NT2/D1 (cell line): ENCODE results near the gene LIG1.

Experiments used
- DNase-seq: peaks from one replicate; pipeline ENCODE4 v3.0.0-alpha.2; 2011; ENCODE audit warnings: low read depth, low spot score
- H3K27me3 ChIP-seq: 2 replicates; pipeline ENCODE4 v1.6.0; 2011; ENCODE audit warnings: mild to moderate bottlenecking; ENCODE audit not compliant: insufficient read length, insufficient read depth
- H3K36me3 ChIP-seq: 2 replicates; pipeline ENCODE4 v1.6.1; 2011; ENCODE audit warnings: mild to moderate bottlenecking, low read length, mixed read lengths; ENCODE audit not compliant: insufficient read depth, insufficient read length
- H3K4me1 ChIP-seq: 2 replicates; pipeline ENCODE4 v1.5.1; 2011; ENCODE audit not compliant: insufficient read depth, insufficient read length
- H3K4me3 ChIP-seq: 2 replicates; pipeline ENCODE4 v1.5.1; 2011; ENCODE audit warnings: low read depth; ENCODE audit not compliant: insufficient read length
- H3K9ac ChIP-seq: 2 replicates; pipeline ENCODE4 v1.6.0; 2011; ENCODE audit warnings: low read depth; ENCODE audit not compliant: insufficient read length
- H3K9me3 ChIP-seq: 2 replicates; pipeline ENCODE4 v1.5.1; 2011; ENCODE audit warnings: mild to moderate bottlenecking, low read length; ENCODE audit not compliant: insufficient read depth
- SUZ12 ChIP-seq: IDR thresholded peaks from 2 replicates; pipeline ENCODE4 v1.6.1; 2011; ENCODE audit not compliant: insufficient read length, insufficient read depth; ENCODE audit errors: extremely low read depth
- YY1 ChIP-seq: IDR thresholded peaks from 2 replicates; pipeline ENCODE4 v1.6.1; 2011; ENCODE audit not compliant: insufficient read length, insufficient read depth
- ZNF274 ChIP-seq: IDR thresholded peaks from 2 replicates; pipeline ENCODE4 v1.6.1; 2011; ENCODE audit warnings: mild to moderate bottlenecking, low read depth, low read length

LIG1 gene

GRCh38 chr19:48120505-48120904 lies 49.6 kb downstream of the LIG1 start:
- Histone ChIP-seq H3K27me3 (no peaks in the 10 kb centered on the region), H3K4me3 (no peak overlapping the region), H3K36me3 (peaks cover 71% of the 10 kb centered on the region), H3K9ac (no peak overlapping the region), H3K4me1 (peaks cover 13% of the 10 kb centered on the region), H3K9me3 (no peaks in the 10 kb centered on the region)
- TF ChIP-seq ZNF274 (no peak), SUZ12 (no peak), YY1 (no peak)
- DNase-seq = no peak

GRCh38 chr19:48118131-48118517 lies 52.0 kb downstream of the LIG1 start:
- DNase-seq = no peak
- Histone ChIP-seq H3K27me3 (no peaks in the 10 kb centered on the region), H3K4me3 (no peak overlapping the region), H3K4me1 (peaks cover 12% of the 10 kb centered on the region), H3K9me3 (no peaks in the 10 kb centered on the region), H3K36me3 (peaks cover 74% of the 10 kb centered on the region), H3K9ac (no peak overlapping the region)
- TF ChIP-seq ZNF274 = no peak
- no peak for TF ChIP-seq YY1
- TF ChIP-seq SUZ12 = no peak

- Histone ChIP-seq H3K9me3 (no peaks in the 10 kb centered on the region), H3K27me3 (no peaks in the 10 kb centered on the region), H3K36me3 (peaks cover 69% of the 10 kb centered on the region), H3K9ac (no peak overlapping the region), H3K4me1 (peaks cover 7% of the 10 kb centered on the region), H3K4me3 (no peak overlapping the region)
- TF ChIP-seq ZNF274 = no peak
- TF ChIP-seq SUZ12 = no peak
- no peak for TF ChIP-seq YY1
- DNase-seq = no peak
Observed at GRCh38 chr19:48117515-48118130, 52.5 kb downstream of the LIG1 start.

- DNase-seq = no peak
- Histone ChIP-seq H3K36me3 (peaks cover 34% of the 10 kb centered on the region), H3K27me3 (no peaks in the 10 kb centered on the region), H3K9me3 (no peaks in the 10 kb centered on the region), H3K4me3 (no peak overlapping the region), H3K9ac (no peak overlapping the region), H3K4me1 (no peaks in the 10 kb centered on the region)
- TF ChIP-seq YY1 (no peak), SUZ12 (no peak), ZNF274 (no peak)
Observed at GRCh38 chr19:48113190-48113917, 56.8 kb downstream of the LIG1 start.

GRCh38 chr19:48111280-48111679 lies 58.9 kb downstream of the LIG1 start:
- Histone ChIP-seq H3K9me3 (no peaks in the 10 kb centered on the region), H3K36me3 (peaks cover 17% of the 10 kb centered on the region), H3K9ac (no peak overlapping the region), H3K4me3 (no peak overlapping the region), H3K27me3 (no peaks in the 10 kb centered on the region), H3K4me1 (no peaks in the 10 kb centered on the region)
- DNase-seq = no peak
- TF ChIP-seq SUZ12 = no peak
- no peak for TF ChIP-seq ZNF274
- no peak for TF ChIP-seq YY1

- Histone ChIP-seq H3K4me1 (no peaks in the 10 kb centered on the region), H3K9ac (peak within 1 kb of the TSS; percentile 74), H3K9me3 (no peaks in the 10 kb centered on the region), H3K4me3 (peak within 1 kb of the TSS; percentile 21), H3K36me3 (peaks cover 13% of the 10 kb centered on the region), H3K27me3 (no peaks in the 10 kb centered on the region)
- no peak for TF ChIP-seq SUZ12
- no peak for TF ChIP-seq YY1
- TF ChIP-seq ZNF274 = no peak
- peak; percentile 77 for DNase-seq
Observed at GRCh38 chr19:48110350-48110966, 59.7 kb downstream of the LIG1 start, which contains the start of gene PLA2G4C. TSS of gene PLA2G4C (minus strand) at chr19:48110817. CDS start at chr19:48106529, 4,288 bp downstream.
